Muscle of back (tissue), 11 donors: ENCODE measurements around the gene ABLIM2. TPM values are rescaled to one million over a fixed set of nuclear protein-coding genes. Genes with fewer than 3 reads are reported as not detected.
A peak's percentile ranks its signal among the peaks of the same experiment; 100 is the strongest.
"Not testable (repeated sequence)": the region's sequence is repeated elsewhere in the genome, so short reads cannot be mapped to it uniquely, and the experiment has no call there.

Experiments
- DNase-seq, 3 donors: peaks; one replicate each; pipeline versions ENCODE4 v3.0.0 to v3.0.0-alpha.2; 2013
- polyA plus RNA-seq, 10 donors: library from polyadenylated mRNA; unstranded; fragments of 120-200 nt; gene quantifications; one replicate each; pipeline ENCODE4 v1.2.1, GENCODE V29; 2013; ENCODE audit not compliant: insufficient read length in 10 of 10

The ABLIM2 gene
- polyA plus RNA-seq, 10 donors = 2.5 to 20.6 (median 10.3) TPM

DNA sequence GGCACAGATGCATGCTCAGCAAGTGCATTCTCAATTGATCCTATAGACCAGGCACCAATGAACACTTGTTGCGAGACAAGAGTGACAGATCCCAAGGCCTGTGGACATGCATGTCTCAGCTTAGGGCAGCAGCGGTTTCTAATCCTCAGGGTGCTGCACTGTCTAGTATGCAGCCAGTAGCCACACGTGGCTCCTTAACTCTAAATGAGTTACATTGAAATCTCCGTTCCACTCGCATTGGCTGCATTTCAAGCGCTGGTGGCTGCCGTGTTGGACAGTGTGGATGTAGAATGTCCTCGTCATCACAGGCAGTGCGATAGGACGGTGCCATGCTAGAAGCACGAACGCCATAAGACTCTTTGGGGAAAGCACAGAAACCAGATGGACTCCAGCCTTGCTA lies 194.9 kb downstream of the ABLIM2 start:
- no peak for DNase-seq

DNA sequence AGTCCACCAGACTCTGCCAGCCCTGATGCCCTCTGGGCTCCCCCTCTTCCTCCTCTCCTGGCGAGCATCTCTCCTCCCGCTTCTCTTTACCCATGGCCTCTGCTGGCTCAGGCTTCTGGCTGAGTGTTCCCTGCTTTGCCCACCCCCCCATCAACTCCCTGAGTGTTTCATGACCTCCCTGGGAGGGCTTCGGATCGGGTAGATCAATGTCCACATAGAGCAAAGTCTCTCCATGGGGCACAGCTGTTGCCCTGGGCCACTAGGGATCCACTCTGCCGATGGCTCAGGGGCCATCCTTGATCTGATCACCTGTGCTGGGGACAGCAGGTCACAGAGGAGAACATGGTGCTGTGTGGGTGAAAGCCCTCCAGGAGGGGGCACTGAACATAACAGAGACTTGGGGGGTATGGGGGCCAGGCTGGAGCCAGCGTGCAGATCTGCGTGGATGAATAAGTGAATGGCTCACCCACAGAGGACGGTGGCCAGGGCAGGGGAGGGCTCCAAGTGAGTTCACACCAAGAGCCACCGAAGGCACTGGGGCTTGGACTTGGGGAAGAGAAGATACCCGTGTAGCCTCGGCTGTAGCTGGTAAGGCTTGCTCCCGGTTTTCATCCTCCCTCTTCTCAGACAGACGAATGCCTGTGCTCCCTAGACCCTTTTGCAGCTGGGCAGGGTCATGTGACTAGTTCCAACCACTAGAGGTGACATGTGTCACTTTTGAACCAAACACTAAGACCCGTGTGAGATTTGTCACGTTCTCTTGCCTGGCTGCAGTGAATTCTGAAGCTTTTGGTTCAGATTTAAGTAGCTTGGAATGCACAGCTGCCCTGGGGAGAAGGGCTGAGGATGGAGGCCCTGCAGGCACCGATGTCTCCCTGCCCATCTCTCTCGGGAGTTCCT lies 195.8 kb downstream of the ABLIM2 start:
- DNase-seq = no peak

DNA sequence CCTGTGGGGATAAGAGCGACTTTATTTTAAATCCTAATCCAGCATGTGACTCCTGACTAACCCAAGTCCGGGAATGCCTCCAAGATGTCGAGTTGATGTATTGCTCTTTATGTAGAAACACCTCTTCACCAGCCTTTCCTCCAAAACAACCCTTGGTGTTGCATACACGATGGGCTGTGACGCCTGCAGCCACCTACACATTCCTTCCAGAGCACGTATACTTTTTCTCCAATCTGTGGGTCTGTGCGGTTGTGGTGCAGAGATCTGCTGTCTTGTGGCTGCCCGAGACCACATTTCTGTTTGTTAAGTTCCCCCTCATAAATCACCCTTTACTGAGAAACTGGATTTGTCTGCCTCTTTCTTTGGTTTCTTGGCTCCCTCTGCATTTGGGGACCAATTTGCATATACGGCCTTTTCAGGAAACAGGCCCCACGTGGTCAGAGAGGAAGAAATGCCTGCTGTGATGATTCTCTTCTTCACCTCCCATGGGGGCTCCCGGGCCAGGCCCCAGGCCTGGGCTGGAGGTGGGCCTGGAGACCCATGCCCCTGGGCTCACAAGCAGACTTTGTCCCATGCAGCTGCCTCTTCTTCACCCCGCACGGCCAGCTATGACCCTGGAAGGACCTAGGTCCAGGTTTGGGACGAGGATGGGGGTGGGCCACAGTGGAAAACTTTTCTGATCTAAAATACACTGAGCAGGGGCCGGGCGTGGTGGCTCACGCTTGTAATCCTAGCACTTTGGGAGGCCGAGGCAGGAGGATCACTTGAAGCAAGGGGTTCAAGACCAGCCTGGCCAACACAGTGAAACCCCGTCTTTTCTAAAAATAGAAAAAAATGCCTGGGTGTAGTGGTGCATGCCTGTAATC lies 197.6 kb downstream of the ABLIM2 start:
- peak; percentile 81 to 98 (median 87) for DNase-seq

GRCh38 chr4:7960017-7960789 lies 198.4 kb downstream of the ABLIM2 start:
- no peak for DNase-seq

DNA sequence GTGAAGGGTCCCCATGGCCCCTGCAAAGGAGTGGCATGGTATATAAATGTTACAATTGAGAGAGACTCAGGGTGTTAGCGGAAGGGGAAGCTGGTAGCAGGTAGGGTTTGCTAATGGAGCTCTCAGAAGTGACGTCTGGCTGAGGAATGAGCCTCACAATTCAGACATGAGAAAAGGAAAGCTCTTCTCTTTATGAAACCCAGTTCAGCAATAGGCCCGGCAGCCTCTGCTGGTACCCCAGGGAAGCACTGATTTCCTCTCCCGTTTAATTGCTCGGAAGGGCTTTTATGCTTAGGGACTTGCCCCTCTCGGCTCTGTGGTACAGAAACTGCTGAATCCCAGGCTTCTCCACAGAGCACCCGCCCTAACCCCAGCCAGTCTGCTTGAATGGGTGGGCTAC lies 199.5 kb downstream of the ABLIM2 start:
- DNase-seq = no peak

DNA sequence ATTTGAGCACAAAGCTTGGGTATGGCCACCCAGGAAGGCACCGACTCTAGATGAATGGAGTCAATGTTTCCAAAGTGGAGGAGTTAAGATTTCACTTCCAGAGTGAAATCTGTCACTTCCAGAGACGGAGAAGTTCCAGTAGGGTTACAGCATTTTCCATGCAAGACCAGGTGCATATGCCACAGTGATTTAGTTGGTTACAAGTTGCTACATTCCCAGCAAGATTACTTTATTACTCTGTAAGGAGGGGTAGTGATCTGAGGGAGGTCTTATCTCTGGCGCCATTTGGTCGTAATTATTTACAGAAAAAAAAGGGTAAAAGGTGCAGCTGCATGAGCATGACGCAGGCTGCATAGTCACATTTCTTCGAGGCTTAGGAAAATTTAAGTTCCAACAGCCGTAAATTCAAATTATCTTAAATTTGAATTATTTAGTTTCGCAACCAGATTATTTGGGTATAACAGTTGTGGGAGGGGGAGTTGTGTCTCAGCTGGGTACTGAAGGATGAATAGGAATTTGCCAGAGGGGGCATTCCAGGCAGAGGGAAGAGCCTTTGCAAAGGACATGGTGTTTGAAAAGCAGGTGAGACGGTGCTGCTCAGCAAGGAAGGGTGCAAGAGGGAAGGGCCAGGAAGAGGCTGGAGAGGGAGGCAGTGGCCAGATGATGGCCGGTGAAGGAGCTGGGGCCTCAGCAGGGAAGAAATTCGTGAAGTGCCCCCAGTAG lies 201.5 kb downstream of the ABLIM2 start:
- DNase-seq = no peak

DNA sequence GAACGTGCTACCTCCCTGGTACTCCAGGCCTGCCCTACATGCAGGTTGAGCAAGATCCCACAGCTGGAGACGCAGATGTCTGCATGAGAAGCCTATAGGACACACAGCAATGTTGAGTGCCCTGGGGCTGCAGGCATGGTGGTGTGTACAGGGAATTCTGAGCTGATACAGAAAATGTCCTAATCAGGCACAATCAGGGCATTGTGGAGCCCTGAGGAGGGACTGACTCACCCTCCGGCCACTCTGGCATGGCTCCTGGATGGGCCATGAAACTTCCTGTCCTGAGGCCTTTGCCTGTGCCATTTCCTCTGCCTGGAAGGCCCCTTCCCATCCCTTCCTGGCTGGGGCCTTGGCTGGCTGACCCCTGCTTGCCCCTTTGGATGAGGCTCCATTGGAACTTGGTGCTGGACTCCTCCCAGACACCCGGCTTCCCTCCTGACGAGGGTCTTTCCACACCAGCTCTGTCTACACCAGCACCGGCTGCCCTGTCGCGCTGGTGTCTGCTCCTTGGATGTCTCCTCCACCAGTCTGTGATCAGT lies 202.3 kb downstream of the ABLIM2 start:
- DNase-seq = no peak

GRCh38 chr4:7955393-7955792 lies 203.2 kb downstream of the ABLIM2 start:
- no peak for DNase-seq

DNA sequence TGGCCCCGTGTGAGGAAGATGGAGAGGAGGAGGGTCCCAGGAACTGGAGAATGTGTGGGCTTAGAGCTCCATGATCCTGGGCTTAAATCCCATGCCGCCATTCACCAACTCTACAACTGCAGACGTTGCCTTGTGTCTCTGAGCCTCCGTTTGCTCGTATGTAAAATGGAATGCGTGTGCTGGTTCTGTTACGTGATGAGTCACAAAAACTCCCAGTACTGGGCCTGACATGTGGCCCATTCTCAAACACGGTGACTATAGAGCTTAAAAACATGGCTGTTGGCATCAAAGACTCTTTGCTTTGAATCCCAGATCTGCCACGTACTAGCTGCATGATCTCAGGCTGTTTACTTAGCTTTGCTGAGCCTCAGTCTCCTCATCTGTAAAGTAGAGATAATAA lies 206.0 kb downstream of the ABLIM2 start:
- DNase-seq = no peak

- no peak for DNase-seq
These were observed 208.1 kb downstream of the ABLIM2 start for GRCh38 chr4:7950301-7951092.

- DNase-seq = no peak
These were observed 208.9 kb downstream of the ABLIM2 start for GRCh38 chr4:7949759-7950158.

DNA sequence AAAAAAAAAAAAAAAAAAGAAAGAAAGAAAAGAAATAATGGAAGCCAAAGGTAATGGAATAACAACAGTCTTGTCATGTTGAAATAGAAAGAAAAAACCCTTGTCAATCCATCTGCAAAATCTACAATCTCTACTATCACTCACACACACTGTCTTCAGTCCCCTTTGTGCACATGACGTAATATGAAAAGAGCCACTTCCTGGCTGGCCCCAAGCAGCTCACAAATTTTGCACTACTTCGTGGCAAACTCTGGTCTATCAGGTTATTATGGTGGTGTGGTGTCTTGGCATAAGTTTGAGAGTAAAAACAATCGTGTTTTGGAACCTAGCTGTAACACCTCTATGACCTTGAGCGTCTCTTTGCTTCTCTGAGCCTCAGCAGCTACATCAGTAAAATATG lies 210.7 kb downstream of the ABLIM2 start:
- no peak for DNase-seq

GRCh38 chr4:7945709-7946380 lies 212.8 kb downstream of the ABLIM2 start:
- peak in 1 of 3 donors; percentile 70 for DNase-seq

DNA sequence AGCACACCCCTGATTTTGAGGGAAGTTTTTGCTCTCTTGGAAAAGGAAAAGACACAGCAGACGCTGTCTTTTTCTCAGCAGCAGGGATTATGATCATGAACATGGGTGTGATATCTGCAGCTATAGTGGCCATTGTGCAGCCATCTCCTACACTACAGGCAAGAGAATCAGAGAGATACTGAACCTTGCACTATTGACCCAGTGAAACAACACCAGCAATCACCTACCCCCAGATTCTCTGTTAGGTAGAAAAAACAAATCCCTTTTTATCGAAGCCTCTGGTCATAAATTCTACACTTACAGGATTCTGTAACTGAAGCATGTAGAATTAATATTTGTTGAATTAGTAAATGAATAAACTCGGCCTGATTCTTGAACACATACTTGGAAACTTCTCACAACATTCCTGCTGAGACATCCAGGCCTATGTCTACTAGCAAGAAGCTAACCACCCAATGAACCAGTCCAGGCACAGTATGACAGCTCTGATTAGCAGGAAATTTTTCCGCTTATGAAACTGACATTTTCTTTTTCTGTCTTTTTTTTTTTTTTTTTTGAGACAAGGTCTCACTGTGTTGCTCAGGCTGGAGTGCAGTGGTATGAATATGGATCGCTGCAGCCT lies 213.9 kb downstream of the ABLIM2 start:
- peak in 1 of 3 donors; percentile 2 for DNase-seq

GRCh38 chr4:7943688-7944087 lies 214.9 kb downstream of the ABLIM2 start:
- DNase-seq = not testable (repeated sequence)

DNA sequence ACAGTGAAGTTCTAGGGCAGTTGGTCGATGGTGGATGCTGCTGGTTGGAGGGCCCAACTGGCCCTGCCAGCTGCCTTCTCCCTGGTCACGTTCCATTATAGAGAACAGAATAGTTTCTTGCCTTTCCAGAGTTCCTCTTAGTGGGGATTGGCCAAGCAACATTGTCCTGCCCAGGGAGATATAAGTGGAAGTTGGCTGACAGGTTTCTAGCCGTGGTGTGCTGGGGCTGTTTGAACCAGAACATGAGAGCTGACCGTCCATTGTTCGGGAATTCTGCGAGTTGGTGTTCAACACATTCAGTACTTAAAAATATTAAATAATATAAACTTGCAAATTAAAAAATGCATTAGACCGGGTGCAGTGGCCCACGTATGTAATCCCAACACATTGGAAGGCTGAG lies 215.4 kb downstream of the ABLIM2 start:
- DNase-seq = no peak

DNA sequence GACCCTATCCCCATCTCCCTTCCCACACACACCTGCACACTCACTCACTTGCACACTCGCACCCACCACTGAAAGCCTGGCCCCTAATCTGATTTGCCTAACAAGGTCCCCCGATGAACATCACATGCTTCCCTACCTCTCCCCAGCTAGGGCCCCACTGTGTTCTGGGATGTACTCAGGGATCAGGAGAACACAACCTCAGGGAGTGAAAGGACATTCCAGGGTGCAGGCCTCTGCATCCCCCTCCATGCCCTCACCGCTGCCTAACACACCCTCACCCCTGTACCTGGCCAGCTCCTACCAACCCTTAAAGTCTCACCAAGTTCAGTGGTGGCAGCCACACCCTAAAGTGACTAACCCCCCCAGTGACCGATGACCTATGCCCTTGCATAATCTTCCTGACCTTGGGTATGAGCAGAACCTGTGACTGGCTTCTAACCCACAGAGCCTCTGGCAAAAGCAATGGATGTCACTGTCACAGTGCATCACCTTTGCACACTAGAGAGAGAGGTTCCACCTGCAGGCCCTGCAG lies 216.6 kb downstream of the ABLIM2 start:
- no peak for DNase-seq

DNA sequence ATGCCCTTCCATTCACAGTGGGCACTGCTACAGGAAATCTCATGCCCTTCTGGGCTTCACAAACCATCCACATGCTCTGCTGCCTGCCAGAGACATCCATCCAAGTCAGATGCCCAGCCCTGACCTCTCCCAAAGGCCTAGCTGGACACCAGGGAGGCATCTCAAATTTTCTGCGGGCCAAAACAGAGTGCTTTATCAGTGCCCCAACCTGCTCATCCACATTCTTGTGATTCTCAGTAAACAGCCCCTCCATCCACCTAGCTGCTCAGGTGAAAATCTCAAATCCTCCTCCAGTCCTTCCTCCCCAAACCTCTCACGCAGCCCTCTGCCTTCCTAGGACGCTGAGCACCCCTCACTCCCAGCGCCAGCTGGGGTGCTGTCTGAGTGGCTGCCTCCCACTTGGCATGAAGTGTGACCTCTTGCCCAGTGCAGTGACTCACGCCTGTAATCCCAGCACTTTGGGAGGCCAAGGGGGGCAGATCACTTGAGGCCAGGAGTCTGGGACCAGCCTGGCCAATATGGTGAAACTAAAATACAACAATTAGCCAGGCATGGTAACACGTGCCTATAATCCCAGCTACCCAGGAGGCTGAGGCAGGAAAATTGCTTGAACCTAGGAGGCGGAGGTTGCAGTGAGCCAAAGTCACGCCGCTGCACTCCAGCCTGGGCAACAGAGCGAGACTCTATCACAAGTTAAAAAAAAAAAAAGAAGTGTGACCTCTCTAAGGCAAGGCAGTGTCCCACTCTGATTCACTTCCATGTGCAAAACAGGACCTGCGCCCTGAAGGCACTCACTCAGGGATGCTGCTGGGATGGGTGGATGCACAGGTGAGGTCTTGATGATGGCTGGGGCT lies 217.3 kb downstream of the ABLIM2 start:
- DNase-seq = no peak
